Uterus (tissue), 4 donors: Measurements from ENCODE around the gene SIRT1. TPM values are rescaled to one million over a fixed set of nuclear protein-coding genes. Genes with fewer than 3 reads are reported as not detected.

Experiments used
- DNase-seq, 2 donors: peaks; one replicate each; pipeline ENCODE4 v3.0.0-alpha.2; 2019 to 2020
- H3K27ac ChIP-seq, 2 donors: fragments of 200-600 bp; sonication (generic); 1 replicate in 1 of 2; 2 replicates in 1 of 2; pipeline ENCODE4 v1.5.1; 2016 to 2018
- H3K27me3 ChIP-seq, 2 donors: fragments of 200-600 bp; sonication (generic); one replicate each; pipeline ENCODE4 v1.5.1; 2018 to 2019; ENCODE audit warnings: control low read depth in 1 of 2
- H3K36me3 ChIP-seq, 2 donors: fragments of 200-600 bp; sonication (generic); one replicate each; pipeline ENCODE4 v1.5.1; 2019; ENCODE audit warnings: control low read depth in 1 of 2
- H3K4me1 ChIP-seq, 2 donors: fragments of 200-600 bp; sonication (generic); one replicate each; pipeline ENCODE4 v1.5.1; 2018 to 2019; ENCODE audit warnings: control low read depth in 1 of 2
- H3K4me3 ChIP-seq, 2 donors: fragments of 200-600 bp; sonication (generic); 1 replicate in 1 of 2; 2 replicates in 1 of 2; pipeline ENCODE4 v1.5.1; 2018 to 2019; ENCODE audit warnings: mild to moderate bottlenecking in 1 of 2
- H3K9me3 ChIP-seq, 2 donors: fragments of 200-600 bp; sonication (generic); one replicate each; pipeline ENCODE4 v1.5.1; 2019; ENCODE audit warnings: control low read depth in 1 of 2
- POLR2A ChIP-seq, 2 donors: fragments of 450-650 bp; IDR thresholded peaks; one replicate each; pipeline ENCODE4 v1.6.1; 2016; ENCODE audit warnings: antibody characterized with exemption in 2 of 2, mild to moderate bottlenecking in 1 of 2, moderate library complexity in 1 of 2
- intact Hi-C: fragments of 100-400 bp; cut with DNase I; formaldehyde crosslinking; loops from one replicate; pipeline ENCODE4 v1.15.1; 2023; ENCODE audit warnings: low total_unique reads
- total RNA-seq, 4 donors: library from RNA; depleted of rRNA in 3 of 4; stranded (reverse); fragments of >200 nt in 3 of 4; gene quantifications; one replicate each; pipeline versions ENCODE4 v1.1.0 to v1.2.4, GENCODE V29; 2014 to 2023
- TF ChIP-seq, protein P1 (sequence below), 4 experiments: fragments of 200-600 bp in 2 of 4; fragments of 450-650 bp in 2 of 4; sonication (generic) in 2 of 4; IDR thresholded peaks; one replicate each; pipeline ENCODE4 v1.5.1; 2016 to 2019; ENCODE audit warnings: antibody characterized with exemption in 4 of 4, mild to moderate bottlenecking in 2 of 4, moderate library complexity in 1 of 4
- donor health status: DM: yes; HTN: yes; CAD: no.

SIRT1 gene
- total RNA-seq, 4 donors from 2014 or later = 9.5 to 47.7 (median 37.1) TPM

GRCh38 chr10:67924136-67924535 lies 39.7 kb downstream of the SIRT1 start:
- Histone ChIP-seq H3K27me3 (no peaks in the 10 kb centered on the region), H3K36me3 (no peaks in the 10 kb centered on the region), H3K4me1 (no peaks in the 10 kb centered on the region), H3K9me3 (no peaks in the 10 kb centered on the region), H3K27ac (no peak overlapping the region), H3K4me3 (no peak overlapping the region)
- TF ChIP-seq, protein P1, sequence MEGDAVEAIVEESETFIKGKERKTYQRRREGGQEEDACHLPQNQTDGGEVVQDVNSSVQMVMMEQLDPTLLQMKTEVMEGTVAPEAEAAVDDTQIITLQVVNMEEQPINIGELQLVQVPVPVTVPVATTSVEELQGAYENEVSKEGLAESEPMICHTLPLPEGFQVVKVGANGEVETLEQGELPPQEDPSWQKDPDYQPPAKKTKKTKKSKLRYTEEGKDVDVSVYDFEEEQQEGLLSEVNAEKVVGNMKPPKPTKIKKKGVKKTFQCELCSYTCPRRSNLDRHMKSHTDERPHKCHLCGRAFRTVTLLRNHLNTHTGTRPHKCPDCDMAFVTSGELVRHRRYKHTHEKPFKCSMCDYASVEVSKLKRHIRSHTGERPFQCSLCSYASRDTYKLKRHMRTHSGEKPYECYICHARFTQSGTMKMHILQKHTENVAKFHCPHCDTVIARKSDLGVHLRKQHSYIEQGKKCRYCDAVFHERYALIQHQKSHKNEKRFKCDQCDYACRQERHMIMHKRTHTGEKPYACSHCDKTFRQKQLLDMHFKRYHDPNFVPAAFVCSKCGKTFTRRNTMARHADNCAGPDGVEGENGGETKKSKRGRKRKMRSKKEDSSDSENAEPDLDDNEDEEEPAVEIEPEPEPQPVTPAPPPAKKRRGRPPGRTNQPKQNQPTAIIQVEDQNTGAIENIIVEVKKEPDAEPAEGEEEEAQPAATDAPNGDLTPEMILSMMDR (IDR thresholded peaks at IDR 0.05) = no peak
- TF ChIP-seq POLR2A (IDR thresholded peaks at IDR 0.05) = no peak
- DNase-seq = no peak
- intact Hi-C loops = no loop called here

DNA sequence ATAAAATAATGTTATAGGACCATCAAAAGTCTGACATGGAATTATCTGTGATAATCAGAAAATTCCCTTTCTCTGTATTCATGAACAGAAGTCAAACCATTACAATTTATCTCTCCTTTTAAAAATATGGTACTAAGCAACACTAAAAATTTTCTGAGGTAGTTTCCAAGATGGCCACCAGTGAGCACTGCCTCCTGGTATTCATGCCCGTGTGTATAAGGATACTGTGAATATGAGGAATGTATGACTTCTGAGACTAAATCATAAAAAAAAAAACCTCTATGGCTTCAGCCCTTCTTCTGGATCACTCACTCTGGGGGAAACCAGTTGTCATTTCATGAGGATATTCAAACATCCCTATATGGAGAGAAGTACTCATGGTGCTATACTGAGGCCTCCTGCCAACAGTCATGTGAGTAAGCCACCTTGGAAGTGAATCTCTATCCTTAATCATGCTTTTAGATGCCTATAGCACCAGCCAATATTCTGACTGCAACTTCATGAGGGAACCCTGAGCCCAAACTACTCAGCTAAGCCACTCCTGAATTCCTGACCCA lies 41.1 kb downstream of the SIRT1 start:
- no peaks in the 10 kb centered on the region for H3K4me1 ChIP-seq
- H3K4me3 ChIP-seq = no peak overlapping the region
- DNase-seq = no peak
- intact Hi-C loops = no loop called here
- no peaks in the 10 kb centered on the region for H3K9me3 ChIP-seq
- no peaks in the 10 kb centered on the region for H3K27me3 ChIP-seq
- no peak overlapping the region for H3K27ac ChIP-seq
- H3K36me3 ChIP-seq = no peaks in the 10 kb centered on the region
- no peak for TF ChIP-seq POLR2A (IDR thresholded peaks at IDR 0.05)
- TF ChIP-seq, protein P1 (IDR thresholded peaks at IDR 0.05) = no peak

- Histone ChIP-seq H3K36me3 (no peaks in the 10 kb centered on the region), H3K4me1 (no peaks in the 10 kb centered on the region), H3K4me3 (no peak overlapping the region), H3K9me3 (no peaks in the 10 kb centered on the region), H3K27me3 (no peaks in the 10 kb centered on the region), H3K27ac (no peak overlapping the region)
- no peak for TF ChIP-seq POLR2A (IDR thresholded peaks at IDR 0.05)
- TF ChIP-seq, protein P1 (IDR thresholded peaks at IDR 0.05) = no peak
- DNase-seq = no peak
- intact Hi-C loops = no loop called here
Measured at GRCh38 chr10:67926951-67927350, 42.5 kb downstream of the SIRT1 start.

GRCh38 chr10:67933199-67933598 lies 48.7 kb downstream of the SIRT1 start:
- TF ChIP-seq POLR2A (IDR thresholded peaks at IDR 0.05) = no peak
- TF ChIP-seq, protein P1 (IDR thresholded peaks at IDR 0.05) = no peak
- intact Hi-C loops = no loop called here
- no peak overlapping the region for H3K27ac ChIP-seq
- no peaks in the 10 kb centered on the region for H3K9me3 ChIP-seq
- H3K36me3 ChIP-seq = no peaks in the 10 kb centered on the region
- no peak for DNase-seq
- H3K4me3 ChIP-seq = no peak overlapping the region
- H3K4me1 ChIP-seq = no peaks in the 10 kb centered on the region
- H3K27me3 ChIP-seq = no peaks in the 10 kb centered on the region

DNA sequence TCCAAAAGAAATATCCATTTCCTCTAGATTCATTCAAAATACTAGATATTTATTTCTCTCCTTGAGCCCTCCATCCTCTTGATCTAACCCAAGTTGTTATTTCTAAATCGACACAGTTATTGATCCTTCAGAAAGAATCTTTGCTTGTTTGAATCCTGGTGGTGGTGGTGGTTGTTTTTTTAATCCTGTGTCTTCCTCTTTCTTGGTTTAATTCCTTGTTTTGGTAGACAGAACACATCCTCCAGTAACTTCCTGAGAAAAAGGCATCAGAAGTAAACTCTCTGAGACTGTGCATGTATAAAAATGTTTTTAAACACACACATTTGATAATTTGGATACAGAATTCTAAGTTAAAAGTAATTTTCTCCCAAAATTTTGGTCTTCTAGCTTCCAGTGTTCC lies 49.9 kb downstream of the SIRT1 start:
- Histone ChIP-seq H3K27ac (no peak overlapping the region), H3K27me3 (no peaks in the 10 kb centered on the region), H3K9me3 (no peaks in the 10 kb centered on the region), H3K36me3 (no peaks in the 10 kb centered on the region), H3K4me3 (no peak overlapping the region), H3K4me1 (no peaks in the 10 kb centered on the region)
- intact Hi-C loops = no loop called here
- TF ChIP-seq POLR2A (IDR thresholded peaks at IDR 0.05) = no peak
- TF ChIP-seq, protein P1 (IDR thresholded peaks at IDR 0.05) = no peak
- no peak for DNase-seq
